ENCODE results near the gene CSTF3.
"Not testable (repeated sequence)": the region's sequence is repeated elsewhere in the genome, so short reads cannot be mapped to it uniquely, and the experiment has no call there.

Gene CSTF3

GRCh38 chr11:33072465-33072864 is 88.8 kb downstream of the CSTF3 start:
- DNase-seq: no peak

GRCh38 chr11:33068611-33069340 is 92.5 kb downstream of the CSTF3 start:
- DNase-seq: no peak

- DNase-seq: no peak
Observed at GRCh38 chr11:33067294-33067693, 94.0 kb downstream of the CSTF3 start.

- peak; percentile 51 for DNase-seq
Observed at GRCh38 chr11:33065445-33066178, 95.7 kb downstream of the CSTF3 start.

- DNase-seq: no peak
Observed at GRCh38 chr11:33064866-33065265, 96.4 kb downstream of the CSTF3 start.

GRCh38 chr11:33064033-33064825 is 97.1 kb downstream of the CSTF3 start:
- DNase-seq: no peak

- no peak for DNase-seq
Observed at GRCh38 chr11:33063326-33063881, 97.9 kb downstream of the CSTF3 start.

GRCh38 chr11:33062137-33062536 is 99.1 kb downstream of the CSTF3 start:
- DNase-seq: no peak

GRCh38 chr11:33060271-33060670 is 101.0 kb downstream of the CSTF3 start:
- no peak for DNase-seq

- no peak for DNase-seq
Observed at GRCh38 chr11:33059331-33060007, 101.8 kb downstream of the CSTF3 start.

GRCh38 chr11:33057284-33057683 is 104.0 kb downstream of the CSTF3 start:
- no peak for DNase-seq

GRCh38 chr11:33055375-33055774 is 105.9 kb downstream of the CSTF3 start:
- no peak for DNase-seq

- no peak for DNase-seq
Observed at GRCh38 chr11:33052231-33052630, 109.0 kb downstream of the CSTF3 start.

GRCh38 chr11:33049565-33050408 is 111.5 kb downstream of the CSTF3 start:
- DNase-seq: not testable (repeated sequence)

GRCh38 chr11:33048701-33049100 is 112.6 kb downstream of the CSTF3 start:
- DNase-seq: not testable (repeated sequence)

- peak; percentile 85 for DNase-seq
Observed at GRCh38 chr11:33045551-33046255, 115.6 kb downstream of the CSTF3 start.

GRCh38 chr11:33044285-33044756 is 117.0 kb downstream of the CSTF3 start:
- DNase-seq: no peak

- DNase-seq: no peak
Observed at GRCh38 chr11:33043221-33043830, 118.0 kb downstream of the CSTF3 start.

- no peak for DNase-seq
Observed at GRCh38 chr11:33040862-33041453, 120.3 kb downstream of the CSTF3 start.
